ENCODE measurements around the gene TMIE. TPM values are rescaled to one million over a fixed set of nuclear protein-coding genes. Genes with fewer than 3 reads are reported as not detected.

Gene TMIE
- polyA plus RNA-seq, 12 donors: 0.56 to 2.2 (median 0.82) TPM; not detected in 2

Other genes starting within 250 kb of the TMIE start
- 1 to 10 TPM in 10 of 12 donors, not detected in 2; 1.0 to 6.1 (median 1.9) TPM for gene LTF, start 236.5 kb upstream of the TMIE start, polyA plus RNA-seq (ENCODE audit: insufficient read length in 12 of 12)
- gene RTP3, start 203.4 kb upstream of the TMIE start, polyA plus RNA-seq (ENCODE audit: insufficient read length in 12 of 12): under 1 TPM in 1 of 12 donors, not detected in 11; 0.09 TPM
- gene LRRC2, start 135.1 kb upstream of the TMIE start, polyA plus RNA-seq (ENCODE audit: insufficient read length in 12 of 12): 1 to 10 TPM in 11 of 12 donors, not detected in 1; 2.2 to 6.6 (median 4.2) TPM
- under 1 TPM in 10 of 12 donors, not detected in 2; 0.12 to 0.46 (median 0.31) TPM for gene FAM240A, start 88.9 kb upstream of the TMIE start, polyA plus RNA-seq (ENCODE audit: insufficient read length in 12 of 12)
- 10 to 100 TPM in 2 of 12 donors, 1 to 10 TPM in 9, not detected in 1; 3.1 to 24.7 (median 6.7) TPM for gene ALS2CL, start 7.7 kb upstream of the TMIE start, polyA plus RNA-seq (ENCODE audit: insufficient read length in 12 of 12)
- gene PRSS50, start 16.5 kb downstream of the TMIE start, polyA plus RNA-seq (ENCODE audit: insufficient read length in 12 of 12): 1 to 10 TPM in 1 of 12 donors, under 1 TPM in 7, not detected in 4; 0.10 to 1.1 (median 0.20) TPM
- 100 to 1,000 TPM in 11 of 12 donors, not detected in 1; 125 to 694 (median 337) TPM for gene MYL3, start 162.1 kb downstream of the TMIE start, polyA plus RNA-seq (ENCODE audit: insufficient read length in 12 of 12)
- gene PTH1R, start 176.3 kb downstream of the TMIE start, polyA plus RNA-seq (ENCODE audit: insufficient read length in 12 of 12): 100 to 1,000 TPM in 1 of 12 donors, 10 to 100 TPM in 3, 1 to 10 TPM in 7, not detected in 1; 5.6 to 130 (median 9.3) TPM